ENCODE measurements around the gene DCTN2. TPM values are rescaled to one million over a fixed set of nuclear protein-coding genes. Genes with fewer than 3 reads are reported as not detected.

The DCTN2 gene
- polyA plus RNA-seq, 1 of the 3 experiments (the other 2 are of a cell fraction): 122 TPM

DNA sequence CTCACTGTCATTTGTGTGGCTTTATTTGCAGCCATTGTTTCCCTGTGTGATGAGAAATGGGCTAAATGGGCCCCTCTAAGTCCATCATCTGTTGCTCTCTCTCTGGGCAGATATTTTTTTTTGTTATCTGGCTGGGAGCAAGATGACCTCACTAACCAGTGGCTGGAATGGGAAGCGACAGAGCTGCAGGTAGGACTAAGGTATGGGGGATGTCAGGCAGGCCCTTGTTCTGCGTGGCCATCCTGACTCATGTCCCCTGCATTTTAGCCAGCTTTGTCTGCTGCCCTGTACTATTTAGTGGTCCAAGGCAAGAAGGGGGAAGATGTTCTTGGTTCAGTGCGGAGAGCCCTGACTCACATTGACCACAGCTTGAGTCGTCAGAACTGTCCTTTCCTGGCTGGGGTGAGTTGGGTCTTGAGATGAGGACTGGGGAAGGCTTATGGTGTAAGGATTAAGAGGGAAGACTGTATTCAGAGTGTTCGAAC, 57.8 kb downstream of the DCTN2 start:
- H3K79me2 ChIP-seq (ENCODE audit: insufficient read depth): peaks cover 40% of the 10 kb centered on the region
- WGBS (ENCODE audit: low lambda C conversion rate): 64% methylated on average over 5 of the region's 5 CpGs
- H2AFZ ChIP-seq (ENCODE audit: low read depth): no peak overlapping the region
- peaks cover 33 to 49% of the 10 kb centered on the region in 2 experiments for H3K36me3 ChIP-seq (replicated peaks in 1 of 2; ENCODE audit: control insufficient read depth in 1 of 2, insufficient read depth in 2 of 2, low read length in 1 of 2)
- H3F3A ChIP-seq (replicated peaks; ENCODE audit: insufficient read depth): peaks cover 7% of the 10 kb centered on the region
- peaks cover 6 to 9% of the 10 kb centered on the region in 2 experiments; a peak in 3 of 4 replicates for H3K4me1 ChIP-seq (ENCODE audit: control insufficient read depth in 1 of 2, insufficient read depth in 2 of 2, low read depth in 1 of 2, low read length in 1 of 2)
- H3K27me3 ChIP-seq (ENCODE audit: insufficient read depth): no peaks in the 10 kb centered on the region
- no peaks in the 10 kb centered on the region for H3K9me3 ChIP-seq
- H3K4me2 ChIP-seq: peak overlapping the region; percentile 90
- H3K4me3 ChIP-seq (ENCODE audit: low read depth in 2 of 2, low read length in 1 of 2): peak overlapping the region; percentile 77 to 100
- ChIA-PET POLR2A (interaction anchor here (0.6 to 2.1 kb wide), 4 partner anchors 8 to 31 kb away, joined by 3 to 7 read pairs (median 5); partner anchors contain the start of gene DDIT3), CTCF (interaction anchor here (1.6 to 6.1 kb wide), 3 partner anchors 15 to 30 kb away, joined by 5 to 28 read pairs (median 7); partner anchors contain the start of gene GLI1)
- H3K9ac ChIP-seq: peak overlapping the region; percentile 94
- DNase-seq: no peak
- H3K27ac ChIP-seq (ENCODE audit: low read depth in 2 of 2, low read length in 1 of 2): no peak overlapping the region; a peak in 1 of 4 replicates
- H3K9me2 ChIP-seq: no peaks in the 10 kb centered on the region
- TF ChIP-seq RAD21 (IDR thresholded peaks at IDR 0.05; ENCODE audit: low read length) (no peak), FOXM1 (IDR thresholded peaks at IDR 0.05; ENCODE audit: low read depth) (no peak), EZH2phosphoT487 (IDR thresholded peaks at IDR 0.05; ENCODE audit: borderline replicate concordance, low read depth) (no peak), TCF12 (IDR thresholded peaks at IDR 0.05) (no peak), RCOR1 (IDR thresholded peaks at IDR 0.05; ENCODE audit: low read length) (no peak), ELF1 (IDR thresholded peaks at IDR 0.05) (no peak), EP300 (IDR thresholded peaks at IDR 0.05; ENCODE audit: borderline replicate concordance in 1 of 2, low read depth in 1 of 2, low read length in 1 of 2) (no peak)
- TF ChIP-seq, protein P1, sequence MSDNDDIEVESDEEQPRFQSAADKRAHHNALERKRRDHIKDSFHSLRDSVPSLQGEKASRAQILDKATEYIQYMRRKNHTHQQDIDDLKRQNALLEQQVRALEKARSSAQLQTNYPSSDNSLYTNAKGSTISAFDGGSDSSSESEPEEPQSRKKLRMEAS (IDR thresholded peaks at IDR 0.05; ENCODE audit: low read depth): no peak
- H4K20me1 ChIP-seq (ENCODE audit: insufficient read depth): 0 out of 2 replicates have a peak, but pooled peaks cover 4% of the 10 kb centered on the region

DNA sequence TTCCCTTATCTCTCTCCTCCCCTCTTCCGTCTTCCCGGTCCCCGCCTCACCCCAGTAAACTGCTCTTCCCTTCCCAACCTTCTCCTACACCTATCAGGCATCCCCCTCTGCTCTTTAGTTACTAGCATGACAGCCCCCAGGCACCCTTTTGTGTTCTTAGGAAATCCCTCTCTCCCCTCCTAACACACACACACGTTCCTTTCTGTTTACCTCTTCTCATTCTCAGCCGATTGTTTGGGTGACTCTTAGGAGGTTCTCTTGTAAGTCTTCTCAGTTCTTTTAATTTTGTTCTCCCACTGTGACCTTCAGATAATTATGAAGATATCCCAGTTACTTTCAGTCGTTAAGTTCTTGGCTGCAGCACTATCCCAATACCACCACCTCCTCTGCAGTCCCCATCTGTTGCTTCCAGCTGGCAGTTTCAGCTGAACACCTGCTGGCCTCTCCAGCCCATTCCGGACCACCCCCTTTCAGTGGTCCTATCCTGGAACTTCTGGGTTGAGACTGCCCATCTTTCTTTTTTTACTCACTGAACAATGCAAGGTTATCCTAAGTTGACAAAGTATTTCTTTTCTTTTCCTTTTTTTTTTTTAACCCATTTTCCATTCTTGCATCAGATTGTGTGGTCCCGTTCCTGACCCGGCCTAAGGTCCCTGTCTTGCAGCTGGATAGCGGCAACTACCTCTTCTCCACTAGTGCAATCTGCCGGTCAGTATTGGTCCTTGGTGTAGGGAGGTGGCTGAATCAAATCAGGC, 58.4 kb downstream of the DCTN2 start:
- peak overlapping the region; percentile 90 for H3K4me2 ChIP-seq
- H3K9me3 ChIP-seq: no peaks in the 10 kb centered on the region
- POLR2A ChIA-PET: interaction anchor here (0.6 to 2.1 kb wide), 8 partner anchors 9 to 1529 kb away, joined by 3 to 7 read pairs (median 4); partner anchors contain the start of genes DDIT3 and LRP1
- peaks cover 33 to 45% of the 10 kb centered on the region in 2 experiments for H3K36me3 ChIP-seq (replicated peaks in 1 of 2; ENCODE audit: control insufficient read depth in 1 of 2, insufficient read depth in 2 of 2, low read length in 1 of 2)
- 0 out of 2 replicates have a peak, but pooled peaks cover 4% of the 10 kb centered on the region for H4K20me1 ChIP-seq (ENCODE audit: insufficient read depth)
- no peaks in the 10 kb centered on the region for H3K27me3 ChIP-seq (ENCODE audit: insufficient read depth)
- peaks cover 6 to 9% of the 10 kb centered on the region in 2 experiments; a peak in 3 of 4 replicates for H3K4me1 ChIP-seq (ENCODE audit: control insufficient read depth in 1 of 2, insufficient read depth in 2 of 2, low read depth in 1 of 2, low read length in 1 of 2)
- peak overlapping the region; percentile 49; the same call in 1 of the 2 replicates for H2AFZ ChIP-seq (ENCODE audit: low read depth)
- CTCF ChIA-PET: interaction anchor here (1.6 to 6.1 kb wide), 3 partner anchors 14 to 30 kb away, joined by 5 to 28 read pairs (median 7); partner anchors contain the start of gene GLI1
- H3F3A ChIP-seq (replicated peaks; ENCODE audit: insufficient read depth): peaks cover 10% of the 10 kb centered on the region
- peak overlapping the region; percentile 77 to 100 for H3K4me3 ChIP-seq (ENCODE audit: low read depth in 2 of 2, low read length in 1 of 2)
- peaks cover 40% of the 10 kb centered on the region for H3K79me2 ChIP-seq (ENCODE audit: insufficient read depth)
- H3K9ac ChIP-seq: peak overlapping the region; percentile 94
- DNase-seq: peak; percentile 58
- TF ChIP-seq, protein P2, sequence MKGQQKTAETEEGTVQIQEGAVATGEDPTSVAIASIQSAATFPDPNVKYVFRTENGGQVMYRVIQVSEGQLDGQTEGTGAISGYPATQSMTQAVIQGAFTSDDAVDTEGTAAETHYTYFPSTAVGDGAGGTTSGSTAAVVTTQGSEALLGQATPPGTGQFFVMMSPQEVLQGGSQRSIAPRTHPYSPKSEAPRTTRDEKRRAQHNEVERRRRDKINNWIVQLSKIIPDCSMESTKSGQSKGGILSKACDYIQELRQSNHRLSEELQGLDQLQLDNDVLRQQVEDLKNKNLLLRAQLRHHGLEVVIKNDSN (IDR thresholded peaks at IDR 0.05; ENCODE audit: borderline replicate concordance, low read depth): no peak
- TF ChIP-seq, protein P3, sequence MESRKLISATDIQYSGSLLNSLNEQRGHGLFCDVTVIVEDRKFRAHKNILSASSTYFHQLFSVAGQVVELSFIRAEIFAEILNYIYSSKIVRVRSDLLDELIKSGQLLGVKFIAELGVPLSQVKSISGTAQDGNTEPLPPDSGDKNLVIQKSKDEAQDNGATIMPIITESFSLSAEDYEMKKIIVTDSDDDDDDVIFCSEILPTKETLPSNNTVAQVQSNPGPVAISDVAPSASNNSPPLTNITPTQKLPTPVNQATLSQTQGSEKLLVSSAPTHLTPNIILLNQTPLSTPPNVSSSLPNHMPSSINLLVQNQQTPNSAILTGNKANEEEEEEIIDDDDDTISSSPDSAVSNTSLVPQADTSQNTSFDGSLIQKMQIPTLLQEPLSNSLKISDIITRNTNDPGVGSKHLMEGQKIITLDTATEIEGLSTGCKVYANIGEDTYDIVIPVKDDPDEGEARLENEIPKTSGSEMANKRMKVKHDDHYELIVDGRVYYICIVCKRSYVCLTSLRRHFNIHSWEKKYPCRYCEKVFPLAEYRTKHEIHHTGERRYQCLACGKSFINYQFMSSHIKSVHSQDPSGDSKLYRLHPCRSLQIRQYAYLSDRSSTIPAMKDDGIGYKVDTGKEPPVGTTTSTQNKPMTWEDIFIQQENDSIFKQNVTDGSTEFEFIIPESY (IDR thresholded peaks at IDR 0.05; ENCODE audit: borderline replicate concordance, low read depth): no peak
- no peak for TF ChIP-seq TCF12 (IDR thresholded peaks at IDR 0.05)
- no peak for TF ChIP-seq NRF1 (IDR thresholded peaks at IDR 0.05; ENCODE audit: low read depth, low read length)
- peak; percentile 29; the same call in 1 of the 2 replicates for TF ChIP-seq FOXJ3 (CRISPR knock-in tag; IDR thresholded peaks at IDR 0.05)
- TF ChIP-seq, protein P1 (IDR thresholded peaks at IDR 0.05; ENCODE audit: low read depth): no peak
- TF ChIP-seq MEF2A (IDR thresholded peaks at IDR 0.05; ENCODE audit: borderline replicate concordance, low read depth): no peak
- no peaks in the 10 kb centered on the region for H3K9me2 ChIP-seq
- 6% methylated on average over 11 of the region's 11 CpGs for WGBS (ENCODE audit: low lambda C conversion rate)
- peak overlapping the region; percentile 73 to 74 for H3K27ac ChIP-seq (ENCODE audit: low read depth in 2 of 2, low read length in 1 of 2)
